Activated T-cell treated with anti-CD3 and anti-CD28 coated beads, Interleukin-2, amount 50 U/mL, for 4 hours (primary cell): ENCODE measurements around the gene ZBTB12. TPM values are rescaled to one million over a fixed set of nuclear protein-coding genes. Genes with fewer than 3 reads are reported as not detected.
"Not testable (repeated sequence)": the region's sequence is repeated elsewhere in the genome, so short reads cannot be mapped to it uniquely, and the experiment has no call there.

ENCODE experiments used
- ATAC-seq, 2 donors: fragments of 200-7000 bp; cut with Tn5 transposase; one replicate each; pipeline ENCODE4 v1.10.0; 2021
- DNase-seq: peaks from one replicate; pipeline ENCODE4 v3.0.0-alpha.2; 2020
- H3K27me3 Mint-ChIP-seq: one replicate; pipeline ENCODE4 v1.8.0; 2021; ENCODE audit warnings: low read depth, mixed read lengths
- H3K36me3 Mint-ChIP-seq: one replicate; pipeline ENCODE4 v1.8.0; 2022; ENCODE audit warnings: mixed read lengths; ENCODE audit not compliant: insufficient read depth
- H3K4me1 Mint-ChIP-seq: one replicate; pipeline ENCODE4 v1.8.0; 2021; ENCODE audit warnings: low read depth, mixed read lengths
- H3K4me3 Mint-ChIP-seq: one replicate; pipeline ENCODE4 v1.8.0; 2021; ENCODE audit warnings: mild to moderate bottlenecking, moderate library complexity, mixed read lengths
- H3K9me3 Mint-ChIP-seq: one replicate; pipeline ENCODE4 v1.8.0; 2021; ENCODE audit warnings: mixed read lengths
- total RNA-seq, 3 donors: library from RNA; stranded (reverse); gene quantifications; one replicate each; pipeline ENCODE4 v1.2.1, GENCODE V29; 2021

ZBTB12 gene
- total RNA-seq, 3 donors from 2014 or later: 3.5 to 6.1 (median 5.4) TPM

GRCh38 chr6:31865205-31866118, 36.4 kb downstream of the ZBTB12 start:
- Mint-ChIP-seq H3K9me3 (no peaks in the 10 kb centered on the region), H3K36me3 (no peaks in the 10 kb centered on the region), H3K27me3 (no peaks in the 10 kb centered on the region), H3K4me3 (no peak overlapping the region), H3K4me1 (peaks cover 18% of the 10 kb centered on the region)
- DNase-seq: no peak
- ATAC-seq: no peak

- no peaks in the 10 kb centered on the region for H3K9me3 Mint-ChIP-seq
Observed at GRCh38 chr6:31864818-31865204, 37.1 kb downstream of the ZBTB12 start.

GRCh38 chr6:31864123-31864562, 37.7 kb downstream of the ZBTB12 start:
- H3K4me1 Mint-ChIP-seq: peaks cover 18% of the 10 kb centered on the region
- not testable (repeated sequence) for H3K36me3 Mint-ChIP-seq, ATAC-seq, H3K27me3 Mint-ChIP-seq, DNase-seq, H3K9me3 Mint-ChIP-seq
- H3K4me3 Mint-ChIP-seq: peak overlapping the region; percentile 89

More at GRCh38 chr6:31864818-31865204, 37.1 kb downstream of the ZBTB12 start:
- Mint-ChIP-seq H3K27me3 (no peaks in the 10 kb centered on the region), H3K4me1 (peaks cover 18% of the 10 kb centered on the region), H3K36me3 (peaks cover 4% of the 10 kb centered on the region), H3K4me3 (no peak overlapping the region)
- no peak for DNase-seq
- no peak for ATAC-seq

- peak; percentile 98 for DNase-seq
- Mint-ChIP-seq H3K27me3 (no peaks in the 10 kb centered on the region), H3K36me3 (peaks cover 12% of the 10 kb centered on the region), H3K9me3 (no peaks in the 10 kb centered on the region), H3K4me1 (peaks cover 18% of the 10 kb centered on the region), H3K4me3 (peak within 1 kb of the TSS; percentile 89)
- peak; percentile 97 for ATAC-seq
Observed at GRCh38 chr6:31862344-31863235, 39.3 kb downstream of the ZBTB12 start, which contains the start of gene NEU1. TSS of gene NEU1 (minus strand) at chr6:31862821. CDS start at chr6:31862776, 45 bp downstream.

- no peak for DNase-seq
- Mint-ChIP-seq H3K9me3 (no peaks in the 10 kb centered on the region), H3K4me3 (peak overlapping the region; percentile 89), H3K27me3 (no peaks in the 10 kb centered on the region), H3K36me3 (peaks cover 18% of the 10 kb centered on the region), H3K4me1 (peaks cover 18% of the 10 kb centered on the region)
- no peak for ATAC-seq
Observed at GRCh38 chr6:31861919-31862343, 40.0 kb downstream of the ZBTB12 start.

- H3K4me1 Mint-ChIP-seq: peaks cover 18% of the 10 kb centered on the region
Observed at GRCh38 chr6:31861150-31861549, 40.7 kb downstream of the ZBTB12 start.

GRCh38 chr6:31860349-31860748, 41.5 kb downstream of the ZBTB12 start:
- Mint-ChIP-seq H3K36me3 (peaks cover 19% of the 10 kb centered on the region), H3K27me3 (no peaks in the 10 kb centered on the region), H3K4me3 (no peak overlapping the region), H3K9me3 (no peaks in the 10 kb centered on the region), H3K4me1 (peaks cover 18% of the 10 kb centered on the region)
- no peak for ATAC-seq
- DNase-seq: no peak

More at GRCh38 chr6:31861150-31861549, 40.7 kb downstream of the ZBTB12 start:
- no peak for ATAC-seq
- H3K36me3 Mint-ChIP-seq: peaks cover 19% of the 10 kb centered on the region
- DNase-seq: no peak
- H3K27me3 Mint-ChIP-seq: no peaks in the 10 kb centered on the region
- H3K4me3 Mint-ChIP-seq: peak overlapping the region; percentile 89
- no peaks in the 10 kb centered on the region for H3K9me3 Mint-ChIP-seq

GRCh38 chr6:31859923-31860322, 42.0 kb downstream of the ZBTB12 start:
- peaks cover 18% of the 10 kb centered on the region for H3K4me1 Mint-ChIP-seq
- ATAC-seq (no peak), DNase-seq (no peak)
- H3K4me3 Mint-ChIP-seq: no peak overlapping the region
- H3K36me3 Mint-ChIP-seq: peaks cover 20% of the 10 kb centered on the region
- no peaks in the 10 kb centered on the region for H3K27me3 Mint-ChIP-seq
- no peaks in the 10 kb centered on the region for H3K9me3 Mint-ChIP-seq

GRCh38 chr6:31858707-31859106, 43.2 kb downstream of the ZBTB12 start:
- Mint-ChIP-seq H3K9me3 (no peaks in the 10 kb centered on the region), H3K4me1 (peaks cover 12% of the 10 kb centered on the region), H3K27me3 (no peaks in the 10 kb centered on the region), H3K4me3 (no peak overlapping the region), H3K36me3 (peaks cover 20% of the 10 kb centered on the region)
- ATAC-seq (no peak), DNase-seq (no peak)

- not testable (repeated sequence) for H3K27me3 Mint-ChIP-seq, ATAC-seq, H3K9me3 Mint-ChIP-seq, DNase-seq, H3K4me3 Mint-ChIP-seq
- Mint-ChIP-seq H3K4me1 (peaks cover 11% of the 10 kb centered on the region), H3K36me3 (peaks cover 20% of the 10 kb centered on the region)
Observed at GRCh38 chr6:31857774-31858173, 44.1 kb downstream of the ZBTB12 start.

- DNase-seq, ATAC-seq, H3K9me3 Mint-ChIP-seq, H3K27me3 Mint-ChIP-seq, H3K36me3 Mint-ChIP-seq, H3K4me1 Mint-ChIP-seq, H3K4me3 Mint-ChIP-seq: not testable (repeated sequence)
Observed at GRCh38 chr6:31851980-31852718, 49.7 kb downstream of the ZBTB12 start.

GRCh38 chr6:31851485-31851832, 50.4 kb downstream of the ZBTB12 start:
- ATAC-seq: no peak
- Mint-ChIP-seq H3K4me3 (no peak overlapping the region), H3K4me1 (no peaks in the 10 kb centered on the region), H3K27me3 (no peaks in the 10 kb centered on the region), H3K36me3 (peaks cover 4% of the 10 kb centered on the region), H3K9me3 (no peaks in the 10 kb centered on the region)
- no peak for DNase-seq

- ATAC-seq: no peak
- no peaks in the 10 kb centered on the region for H3K4me1 Mint-ChIP-seq
- DNase-seq: no peak
- H3K4me3 Mint-ChIP-seq: no peak overlapping the region
- H3K27me3 Mint-ChIP-seq: no peaks in the 10 kb centered on the region
- H3K9me3 Mint-ChIP-seq: no peaks in the 10 kb centered on the region
- H3K36me3 Mint-ChIP-seq: peaks cover 4% of the 10 kb centered on the region
Observed at GRCh38 chr6:31850765-31851484, 51.0 kb downstream of the ZBTB12 start.
